ENCODE results near the gene CD207. TPM values are rescaled to one million over a fixed set of nuclear protein-coding genes. Genes with fewer than 3 reads are reported as not detected.

Gene CD207
- total RNA-seq, 2 donors from 2014 or later, result 0.21 TPM; not detected in 1

- no peak overlapping the region for H3K4me3 ChIP-seq
- intact Hi-C loops (cut with DNase I), result no loop called here
- no peak overlapping the region for H3K9ac ChIP-seq (ENCODE audit: low read depth in 2 of 2, low read length in 2 of 2)
- H3K27me3 ChIP-seq, result no peaks in the 10 kb centered on the region
- H3K4me1 ChIP-seq, result no peaks in the 10 kb centered on the region
- no peak for TF ChIP-seq CTCF (IDR thresholded peaks at IDR 0.05)
- no peaks in the 10 kb centered on the region for H3K9me3 ChIP-seq
- no peak overlapping the region for H3K27ac ChIP-seq
- DNase-seq, result no peak
- H3K36me3 ChIP-seq, result no peaks in the 10 kb centered on the region
Measured at GRCh38 chr2:70834106-70834505, 1.5 kb downstream of the CD207 start.

- no peaks in the 10 kb centered on the region for H3K4me1 ChIP-seq
- H3K27me3 ChIP-seq, result no peaks in the 10 kb centered on the region
- H3K9me3 ChIP-seq, result no peaks in the 10 kb centered on the region
- no peak for DNase-seq
- intact Hi-C loops (cut with DNase I), result no loop called here
- no peak overlapping the region for H3K4me3 ChIP-seq
- no peak overlapping the region for H3K9ac ChIP-seq (ENCODE audit: low read depth in 2 of 2, low read length in 2 of 2)
- TF ChIP-seq CTCF (IDR thresholded peaks at IDR 0.05), result no peak
- H3K36me3 ChIP-seq, result no peaks in the 10 kb centered on the region
- no peak overlapping the region for H3K27ac ChIP-seq
Measured at GRCh38 chr2:70833246-70833645, 2.4 kb downstream of the CD207 start.

GRCh38 chr2:70832386-70832785 lies 3.2 kb downstream of the CD207 start:
- Histone ChIP-seq H3K4me3 (no peak overlapping the region), H3K36me3 (no peaks in the 10 kb centered on the region), H3K9ac (ENCODE audit: low read depth in 2 of 2, low read length in 2 of 2) (no peak overlapping the region), H3K4me1 (no peaks in the 10 kb centered on the region), H3K27ac (no peak overlapping the region), H3K27me3 (no peaks in the 10 kb centered on the region), H3K9me3 (no peaks in the 10 kb centered on the region)
- DNase-seq, result no peak
- intact Hi-C loops (cut with DNase I), result no loop called here
- no peak for TF ChIP-seq CTCF (IDR thresholded peaks at IDR 0.05)

- Histone ChIP-seq H3K27me3 (no peaks in the 10 kb centered on the region), H3K27ac (no peak overlapping the region), H3K4me3 (no peak overlapping the region), H3K9me3 (no peaks in the 10 kb centered on the region), H3K36me3 (no peaks in the 10 kb centered on the region), H3K9ac (ENCODE audit: low read depth in 2 of 2, low read length in 2 of 2) (no peak overlapping the region), H3K4me1 (no peaks in the 10 kb centered on the region)
- TF ChIP-seq CTCF (IDR thresholded peaks at IDR 0.05), result no peak
- intact Hi-C loops (cut with DNase I), result no loop called here
- DNase-seq, result no peak
Measured at GRCh38 chr2:70831861-70832260, 3.8 kb downstream of the CD207 start.

- H3K4me3 ChIP-seq, result no peak overlapping the region
- intact Hi-C loops (cut with DNase I), result no loop called here
- no peaks in the 10 kb centered on the region for H3K9me3 ChIP-seq
- H3K36me3 ChIP-seq, result no peaks in the 10 kb centered on the region
- no peaks in the 10 kb centered on the region for H3K27me3 ChIP-seq
- DNase-seq, result no peak
- TF ChIP-seq CTCF (IDR thresholded peaks at IDR 0.05), result no peak
- H3K27ac ChIP-seq, result no peak overlapping the region
- H3K9ac ChIP-seq (ENCODE audit: low read depth in 2 of 2, low read length in 2 of 2), result no peak overlapping the region
- H3K4me1 ChIP-seq, result no peaks in the 10 kb centered on the region
Measured at GRCh38 chr2:70830366-70830765, 5.2 kb downstream of the CD207 start.

GRCh38 chr2:70829916-70830315 lies 5.7 kb downstream of the CD207 start:
- Histone ChIP-seq H3K4me1 (no peaks in the 10 kb centered on the region), H3K4me3 (no peak overlapping the region), H3K9ac (ENCODE audit: low read depth in 2 of 2, low read length in 2 of 2) (no peak overlapping the region), H3K27me3 (no peaks in the 10 kb centered on the region), H3K9me3 (no peaks in the 10 kb centered on the region), H3K27ac (no peak overlapping the region), H3K36me3 (no peaks in the 10 kb centered on the region)
- DNase-seq, result no peak
- intact Hi-C loops (cut with DNase I), result no loop called here
- no peak for TF ChIP-seq CTCF (IDR thresholded peaks at IDR 0.05)

Data from colonic mucosa (tissue), 4 donors.